NCI-H774 (cell line): Measurements from ENCODE around the gene ZGPAT.
A peak's percentile ranks its signal among the peaks of the same experiment; 100 is the strongest.

Experiments used
- DNase-seq: peaks from one replicate; lab custom pipeline; 2025; lab: John Stamatoyannopoulos, UW

Gene ZGPAT

GRCh38 chr20:63734111-63734945 is 26.5 kb downstream of the ZGPAT start:
- DNase-seq, result no peak

DNA sequence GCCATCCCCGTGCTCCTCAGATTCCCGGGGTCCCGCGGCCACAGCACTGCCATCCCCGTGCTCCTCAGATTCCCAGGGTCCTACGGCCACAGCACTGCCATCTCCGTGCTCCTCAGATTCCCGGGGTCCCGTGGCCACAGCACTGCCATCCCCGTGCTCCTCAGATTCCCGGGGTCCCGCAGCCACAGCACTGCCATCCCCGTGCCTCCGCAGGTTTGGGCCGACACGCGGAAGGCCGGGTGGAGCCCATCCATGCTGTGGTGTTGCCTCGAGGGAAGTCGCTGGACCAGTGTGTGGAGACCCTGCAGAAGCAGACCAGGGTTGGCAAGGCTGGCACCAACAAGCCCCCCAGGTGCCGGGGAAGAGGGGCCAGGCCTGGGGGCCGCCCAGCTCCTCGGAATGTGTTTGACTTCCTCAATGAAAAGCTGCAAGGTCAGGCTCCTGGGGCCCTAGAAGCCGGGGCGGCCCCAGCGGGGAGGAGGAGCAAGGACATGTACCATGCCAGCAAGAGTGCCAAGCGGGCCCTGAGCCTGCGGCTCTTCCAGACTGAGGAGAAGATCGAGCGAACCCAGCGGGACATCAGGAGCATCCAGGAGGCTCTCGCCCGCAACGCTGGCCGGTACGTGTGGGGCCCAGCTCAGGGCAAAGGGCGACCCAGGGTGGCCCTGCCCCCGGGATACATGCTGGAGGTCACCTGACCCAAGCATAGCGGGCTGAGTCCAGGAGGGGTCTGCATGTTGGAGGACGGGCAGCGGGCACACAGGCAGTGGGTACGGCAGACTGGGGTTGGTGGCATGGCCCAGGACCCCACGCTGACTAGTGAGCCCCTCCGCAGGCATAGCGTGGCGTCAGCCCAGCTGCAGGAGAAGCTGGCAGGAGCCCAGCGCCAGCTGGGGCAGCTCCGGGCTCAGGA is 27.4 kb downstream of the ZGPAT start:
- DNase-seq, result no peak

DNA sequence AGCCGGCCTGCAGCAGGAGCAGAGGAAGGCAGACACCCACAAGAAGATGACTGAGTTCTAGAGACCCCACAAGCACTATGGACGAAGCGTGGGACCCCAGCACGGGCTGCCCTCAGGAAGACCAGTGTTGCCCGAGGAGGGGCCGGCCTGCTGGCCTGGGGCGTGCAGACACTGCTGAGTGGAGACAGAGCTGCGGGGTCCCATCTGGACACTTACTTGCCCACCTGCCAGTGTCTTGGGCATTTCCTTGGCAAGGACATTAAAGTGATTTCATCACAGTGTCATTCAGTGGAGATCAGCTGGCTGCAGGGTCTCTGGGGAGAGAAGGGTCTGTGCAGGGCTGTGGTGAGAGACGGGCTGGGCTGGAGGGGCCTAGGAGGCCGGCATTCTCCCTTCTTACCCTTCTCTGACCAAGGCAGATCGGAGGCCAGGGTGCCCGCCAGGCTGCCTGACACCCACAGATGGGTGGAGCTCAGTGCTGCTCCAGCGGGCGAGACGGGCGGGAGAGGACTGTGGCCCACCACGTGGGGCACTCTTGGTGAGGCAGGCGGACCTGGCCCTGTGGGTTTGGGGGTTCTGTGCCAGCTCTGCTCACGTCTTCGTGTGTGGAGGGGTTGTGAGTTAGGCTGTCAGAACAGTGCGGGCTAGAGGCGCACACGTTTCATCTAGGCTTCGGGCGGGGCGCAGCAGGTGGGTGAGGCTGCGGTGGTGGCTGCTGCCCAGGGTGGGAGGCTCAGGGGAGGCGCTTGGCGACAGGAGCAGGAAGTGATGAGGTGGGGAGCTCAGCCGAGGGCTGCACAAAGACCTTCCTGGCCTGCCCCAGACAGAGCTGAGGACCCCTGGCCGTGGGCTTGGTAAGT is 28.2 kb downstream of the ZGPAT start, which contains the start of gene LIME1:
TSS of gene LIME1 (plus strand) at position 806 of the 860 bp plus-strand sequence. CDS start 886 bp downstream, outside the sequence.
- DNase-seq, result no peak

DNA sequence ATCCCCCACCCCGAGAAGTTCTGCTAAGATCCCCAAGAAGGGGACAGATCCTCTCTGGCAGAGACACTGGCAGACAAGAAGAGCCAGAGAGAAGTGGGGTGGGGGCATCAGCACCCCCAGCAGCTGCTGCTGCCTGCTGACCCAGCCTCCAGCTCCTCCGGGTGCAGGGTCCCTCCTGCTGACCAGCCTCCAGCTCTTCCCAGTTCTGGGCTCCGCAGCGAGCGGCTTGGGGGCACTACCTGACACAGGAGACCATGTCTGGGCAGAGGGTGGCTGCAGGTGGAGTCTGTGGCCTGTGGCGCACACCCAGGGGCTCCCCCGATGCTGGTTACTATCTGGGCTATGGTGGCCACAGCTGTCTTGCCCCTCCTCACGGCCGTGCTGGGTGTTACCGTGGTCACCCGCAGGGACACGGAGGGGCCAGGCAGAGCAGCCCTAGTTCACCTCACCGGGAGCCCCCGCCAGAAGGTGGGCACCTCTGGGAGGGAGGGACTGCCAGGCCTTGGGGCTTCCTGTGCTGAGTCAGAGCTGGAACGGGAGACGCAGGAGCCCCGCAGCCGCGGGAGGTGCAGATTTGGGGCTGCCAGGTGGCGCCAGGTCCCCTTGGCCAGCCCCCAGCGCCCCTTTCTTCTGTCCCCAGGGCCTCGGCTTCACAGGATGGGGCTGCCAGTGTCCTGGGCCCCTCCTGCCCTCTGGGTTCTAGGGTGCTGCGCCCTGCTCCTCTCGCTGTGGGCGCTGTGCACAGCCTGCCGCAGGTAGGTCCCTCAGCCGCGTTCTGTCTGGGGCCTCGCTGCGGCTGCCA is 29.3 kb downstream of the ZGPAT start:
- DNase-seq, result no peak

DNA sequence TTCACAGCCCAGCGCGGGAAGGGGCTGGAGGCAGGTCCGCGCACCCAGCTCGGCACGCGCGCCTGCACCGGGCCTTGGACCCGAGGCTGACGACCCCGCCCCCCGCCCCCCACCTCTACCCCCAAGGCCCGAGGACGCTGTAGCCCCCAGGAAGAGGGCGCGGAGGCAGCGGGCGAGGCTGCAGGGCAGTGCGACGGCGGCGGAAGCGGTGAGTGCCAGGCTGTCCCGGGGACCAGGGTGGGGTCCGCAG is 29.8 kb downstream of the ZGPAT start:
- DNase-seq, result no peak

DNA sequence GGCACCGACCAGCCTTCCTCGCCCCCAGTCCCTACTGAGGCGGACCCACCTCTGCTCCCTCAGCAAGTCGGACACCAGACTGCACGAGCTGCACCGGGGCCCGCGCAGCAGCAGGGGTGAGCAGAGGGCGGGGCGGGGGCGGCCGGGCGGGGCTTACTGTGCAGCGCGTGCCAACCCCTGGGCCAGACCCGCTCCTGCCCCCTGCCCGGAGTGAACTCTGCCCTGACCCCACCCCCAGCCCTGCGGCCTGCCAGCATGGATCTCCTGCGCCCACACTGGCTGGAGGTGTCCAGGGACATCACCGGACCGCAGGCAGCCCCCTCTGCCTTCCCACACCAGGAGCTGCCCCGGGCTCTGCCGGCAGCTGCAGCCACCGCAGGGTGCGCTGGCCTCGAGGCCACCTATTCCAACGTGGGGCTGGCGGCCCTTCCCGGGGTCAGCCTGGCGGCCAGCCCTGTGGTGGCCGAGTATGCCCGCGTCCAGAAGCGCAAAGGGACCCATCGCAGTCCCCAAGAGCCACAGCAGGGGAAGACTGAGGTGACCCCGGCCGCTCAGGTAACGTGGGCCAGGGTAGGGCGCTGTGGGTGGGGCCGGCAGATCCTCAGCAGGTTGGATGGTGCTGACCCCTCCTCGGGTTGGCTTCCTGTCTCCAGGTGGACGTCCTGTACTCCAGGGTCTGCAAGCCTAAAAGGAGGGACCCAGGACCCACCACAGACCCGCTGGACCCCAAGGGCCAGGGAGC is 30.3 kb downstream of the ZGPAT start:
- DNase-seq, result no peak

DNA sequence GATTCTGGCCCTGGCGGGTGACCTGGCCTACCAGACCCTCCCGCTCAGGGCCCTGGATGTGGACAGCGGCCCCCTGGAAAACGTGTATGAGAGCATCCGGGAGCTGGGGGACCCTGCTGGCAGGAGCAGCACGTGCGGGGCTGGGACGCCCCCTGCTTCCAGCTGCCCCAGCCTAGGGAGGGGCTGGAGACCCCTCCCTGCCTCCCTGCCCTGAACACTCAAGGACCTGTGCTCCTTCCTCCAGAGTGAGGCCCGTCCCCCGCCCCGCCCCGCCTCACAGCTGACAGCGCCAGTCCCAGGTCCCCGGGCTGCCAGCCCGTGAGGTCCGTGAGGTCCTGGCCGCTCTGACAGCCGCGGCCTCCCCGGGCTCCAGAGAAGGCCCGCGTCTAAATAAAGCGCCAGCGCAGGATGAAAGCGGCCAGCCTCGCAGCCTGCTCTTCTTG is 30.9 kb downstream of the ZGPAT start:
- no peak for DNase-seq

DNA sequence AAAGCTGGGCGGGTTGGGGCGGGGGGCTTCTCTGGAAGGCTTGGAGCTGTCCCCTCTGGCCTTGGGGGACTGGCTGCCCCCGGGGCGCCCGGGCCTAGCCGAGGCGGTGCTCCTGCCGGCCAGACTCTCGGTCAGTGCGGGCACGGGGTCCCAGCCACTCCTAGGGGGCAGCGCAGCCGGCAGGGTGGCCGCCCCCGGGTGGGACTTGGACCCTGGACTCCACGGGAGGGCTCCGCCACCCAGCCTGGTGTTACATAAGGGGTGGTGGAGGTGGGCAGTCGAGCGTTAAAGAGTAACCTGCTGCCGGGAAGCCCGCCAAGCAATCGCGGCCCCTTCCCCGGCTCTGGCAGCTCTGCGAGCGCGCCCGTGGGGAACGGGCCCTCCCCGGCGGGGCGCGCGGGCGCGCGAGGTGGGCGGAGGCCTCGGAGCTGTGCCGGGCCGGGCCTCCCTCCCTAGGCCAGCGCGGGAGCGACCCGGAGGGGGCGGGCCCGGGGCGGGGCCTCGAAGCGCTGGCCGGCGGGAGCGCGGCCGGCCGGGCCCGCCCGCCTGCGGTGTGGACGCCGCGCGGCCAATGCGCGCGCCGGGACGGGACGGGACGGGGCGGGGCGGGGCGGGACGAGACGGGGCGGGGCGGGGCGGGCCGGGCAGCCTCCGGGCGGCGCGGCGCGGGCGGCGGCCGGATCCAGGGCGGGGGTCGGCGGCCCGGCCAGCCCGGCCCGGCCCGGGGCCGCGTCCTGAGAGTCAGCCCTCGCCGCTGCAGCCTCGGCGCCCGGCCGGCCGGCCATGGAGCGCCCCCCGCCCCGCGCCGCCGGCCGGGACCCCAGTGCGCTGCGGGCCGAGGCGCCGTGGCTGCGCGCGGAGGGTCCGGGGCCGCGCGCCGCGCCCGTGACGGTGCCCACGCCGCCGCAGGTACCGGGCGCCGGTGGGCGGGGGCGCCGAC is 31.6 kb downstream of the ZGPAT start, which contains the start of gene SLC2A4RG:
TSS of gene SLC2A4RG (plus strand) at position 647 of the 940 bp plus-strand sequence. CDS start at position 784, 137 bp downstream.
- peak; percentile 71 for DNase-seq

- DNase-seq, result peak; percentile 11
These were observed 32.3 kb downstream of the ZGPAT start for GRCh38 chr20:63740070-63740626.

DNA sequence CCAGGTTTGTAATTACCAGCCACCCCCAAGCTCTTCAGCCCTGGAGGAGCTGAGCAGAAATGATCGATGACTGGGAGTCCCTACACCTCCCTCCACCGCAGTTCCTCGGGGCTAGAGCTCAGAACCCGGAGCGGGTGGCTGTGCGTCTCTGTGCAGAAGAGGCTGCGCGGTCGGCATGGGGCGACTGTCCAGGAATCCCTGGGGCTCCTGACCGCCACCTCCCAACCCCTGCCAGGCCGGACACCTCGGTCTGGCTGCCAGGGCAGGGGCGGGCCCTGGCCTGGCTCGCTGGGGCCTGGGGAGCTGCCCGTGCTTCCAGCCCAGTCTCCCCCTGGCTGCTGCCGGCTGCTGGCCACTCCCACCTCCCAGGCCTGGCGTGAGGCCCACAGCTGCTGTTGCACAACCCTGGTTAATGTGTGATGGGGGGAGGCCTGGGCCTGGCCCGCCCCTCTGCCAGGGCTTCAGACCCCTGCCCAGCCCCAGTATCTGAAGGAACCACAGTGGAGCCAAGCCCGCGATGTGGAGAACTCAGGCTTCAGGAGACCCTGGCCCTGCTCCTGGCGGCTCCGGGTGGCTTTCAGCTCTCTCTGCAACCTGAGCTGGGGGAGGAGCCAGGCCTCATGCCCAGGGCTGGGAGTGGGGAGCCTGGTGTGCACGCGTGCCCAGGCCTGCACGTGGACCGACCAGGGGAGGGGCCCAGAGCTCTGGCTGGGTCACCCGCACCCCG is 33.0 kb downstream of the ZGPAT start:
- peak; percentile 48 for DNase-seq

- DNase-seq, result no peak
These were observed 33.5 kb downstream of the ZGPAT start for GRCh38 chr20:63741354-63741675.

GRCh38 chr20:63741676-63742380 is 34.0 kb downstream of the ZGPAT start:
- DNase-seq, result no peak

- no peak for DNase-seq
These were observed 34.7 kb downstream of the ZGPAT start for GRCh38 chr20:63742381-63743024.

- DNase-seq, result no peak
These were observed 35.6 kb downstream of the ZGPAT start for GRCh38 chr20:63743210-63743970.

GRCh38 chr20:63744158-63744557 is 36.3 kb downstream of the ZGPAT start:
- DNase-seq, result no peak
